HEK293T (cell line): Measurements from ENCODE around the gene CLMN.

Source experiments
- BHLHE40 ChIP-seq: fragments of 450-650 bp; IDR thresholded peaks from 2 replicates; pipeline ENCODE4 v1.6.1; 2016; ENCODE audit warnings: mild to moderate bottlenecking, moderate library complexity, borderline replicate concordance
- CTBP1 ChIP-seq: fragments of 450-650 bp; IDR thresholded peaks from 2 replicates; pipeline ENCODE4 v1.6.1; 2016; ENCODE audit warnings: borderline replicate concordance
- FOXA1 ChIP-seq: fragments of 450-650 bp; IDR thresholded peaks from 2 replicates; pipeline ENCODE4 v1.6.1; 2016; ENCODE audit warnings: mild to moderate bottlenecking
- NFRKB ChIP-seq: fragments of 450-650 bp; IDR thresholded peaks from 2 replicates; pipeline ENCODE4 v1.6.1; 2016; ENCODE audit warnings: mild to moderate bottlenecking, moderate library complexity
- SP1 ChIP-seq: fragments of 450-650 bp; IDR thresholded peaks from 2 replicates; pipeline ENCODE4 v1.6.1; 2017
- SUZ12 ChIP-seq: fragments of 450-650 bp; IDR thresholded peaks from 2 replicates; pipeline ENCODE4 v1.6.1; 2016; ENCODE audit warnings: mild to moderate bottlenecking

GRCh38 chr14:95365401-95365800 lies 45.7 kb upstream of the CLMN start:
- TF ChIP-seq BHLHE40, result no peak
- no peak for TF ChIP-seq NFRKB
- TF ChIP-seq CTBP1, result no peak
- no peak for TF ChIP-seq SP1
- TF ChIP-seq SUZ12, result no peak
- TF ChIP-seq FOXA1, result no peak
